K562 (cell line): ENCODE data around the gene SPRED2. TPM values are rescaled to one million over a fixed set of nuclear protein-coding genes. Genes with fewer than 3 reads are reported as not detected.
"Not testable (repeated sequence)": the region's sequence is repeated elsewhere in the genome, so short reads cannot be mapped to it uniquely, and the experiment has no call there.

Source experiments
- ATAC-seq: fragments of 200-7000 bp; cut with Tn5 transposase; 3 replicates; pipeline ENCODE4 v1.9.1; 2020; ENCODE audit warnings: moderate library complexity
- BruUV-seq: library from RNA; stranded (reverse); fragments of 400-500 nt; replicated peaks from 2 replicates; lab custom pipeline; 2021; lab: Mats Ljungman, UMichigan
- CTCF ChIA-PET: fragments of 300-600 bp; formaldehyde crosslinking; extraction: SDS; loops from one replicate; lab custom pipeline; 2021; ENCODE audit warnings: low intra/inter-chr PET ratio; lab: Yijun Ruan, JAX
- POLR2A ChIA-PET: fragments of 300-600, 350-650 bp; sonication (Branson Sonifier 250); formaldehyde crosslinking; extraction: SDS; loops from one replicate; lab custom pipeline; 2021; ENCODE audit warnings: antibody characterized with exemption, inconsistent platforms; lab: Yijun Ruan, JAX
- DNase-seq, 4 experiments: peaks; one replicate each; pipeline versions ENCODE4 v3.0.0 to v3.0.0-alpha.2; 2011 to 2018; ENCODE audit warnings: low spot score in 3 of 4, mixed read lengths in 3 of 4; ENCODE audit errors: extremely low read depth in 1 of 4
- FAIRE-seq: peaks from 2 replicates; lab custom pipeline; 2011; peaks lifted over from hg19 to GRCh38; lab: Jason Lieb, UNC
- H2AFZ ChIP-seq: 2 replicates; pipeline ENCODE4 v1.6.0; 2011; ENCODE audit warnings: low read depth, low read length, control low read depth, inconsistent platforms
- H3K27ac ChIP-seq: fragments of 200-600 bp; 3 replicates; pipeline ENCODE4 v1.8.0; 2011; ENCODE audit warnings: low read depth, mild to moderate bottlenecking, control low read depth, inconsistent platforms, low read length, moderate library complexity, mixed read lengths; ENCODE audit errors: extremely low read depth
- H3K27me3 ChIP-seq, 2 experiments: fragments of 300-600 bp in 1 of 2; 2 replicates in 1 of 2; 3 replicates in 1 of 2; pipeline versions ENCODE4 v1.6.0 to v1.8.0; 2011; ENCODE audit warnings: inconsistent platforms in 2 of 2, low read length in 2 of 2, mild to moderate bottlenecking in 1 of 2, mixed read lengths in 1 of 2, moderate library complexity in 1 of 2; ENCODE audit not compliant: control insufficient read depth in 2 of 2, insufficient read depth in 2 of 2
- H3K36me3 ChIP-seq: fragments of 300-600 bp; 3 replicates; pipeline ENCODE4 v1.8.0; 2011; ENCODE audit warnings: mild to moderate bottlenecking, low read length, inconsistent platforms; ENCODE audit not compliant: control insufficient read depth, insufficient read depth
- H3K4me1 ChIP-seq, 2 experiments: fragments of 200-600 bp in 1 of 2; replicated peaks in 1 of 2; 2 replicates in 1 of 2; 3 replicates in 1 of 2; pipeline versions ENCODE4 v1.5.1 to v1.8.0; 2011; ENCODE audit warnings: inconsistent platforms in 2 of 2, low read length in 2 of 2, mild to moderate bottlenecking in 1 of 2, mixed read lengths in 1 of 2, moderate library complexity in 1 of 2; ENCODE audit not compliant: control insufficient read depth in 2 of 2, insufficient read depth in 2 of 2
- H3K4me2 ChIP-seq: 2 replicates; pipeline ENCODE4 v1.6.1; 2011; ENCODE audit warnings: low read length, control low read depth, inconsistent platforms, mixed read lengths; ENCODE audit not compliant: insufficient read depth
- H3K4me3 ChIP-seq: fragments of 200-600 bp; sonication (generic), shearing (Covaris generic); 2 replicates; pipeline ENCODE4 v1.5.1; 2016; ENCODE audit warnings: control low read depth, inconsistent platforms
- H3K79me2 ChIP-seq: fragments of 200-600 bp; 3 replicates; pipeline ENCODE4 v1.8.0; 2011; ENCODE audit warnings: low read length, inconsistent platforms; ENCODE audit not compliant: control insufficient read depth, insufficient read depth
- H3K9ac ChIP-seq, 2 experiments: 2 replicates each; pipeline versions ENCODE4 v1.6.0 to v1.6.1; 2011; ENCODE audit warnings: low read depth in 2 of 2, low read length in 2 of 2, control low read depth in 1 of 2, inconsistent platforms in 1 of 2, mild to moderate bottlenecking in 1 of 2, mixed read lengths in 1 of 2; ENCODE audit not compliant: insufficient read depth in 1 of 2
- H3K9me1 ChIP-seq: one replicate; pipeline ENCODE4 v1.6.0; 2011; ENCODE audit warnings: inconsistent platforms, mild to moderate bottlenecking, low read length, moderate library complexity; ENCODE audit not compliant: control insufficient read depth, insufficient read depth
- H3K9me3 ChIP-seq: replicated peaks from 2 replicates; pipeline ENCODE4 v1.5.1; 2011; ENCODE audit warnings: low read depth, low read length, inconsistent platforms; ENCODE audit not compliant: control insufficient read depth, insufficient read depth
- H4K20me1 ChIP-seq: replicated peaks from 2 replicates; pipeline ENCODE4 v1.6.1; 2011; ENCODE audit warnings: low read length, inconsistent platforms, mixed read lengths; ENCODE audit not compliant: control insufficient read depth, insufficient read depth
- ATF7 ChIP-seq: fragments of 450-650 bp; IDR thresholded peaks from 2 replicates; pipeline ENCODE4 v1.7.1; 2014; ENCODE audit warnings: mild to moderate bottlenecking, moderate library complexity
- EGR1 ChIP-seq: fragments of 450-650 bp; conservative IDR thresholded peaks from 2 replicates; pipeline ENCODE4 v1.6.1; 2017; ENCODE audit warnings: mild to moderate bottlenecking
- FOXM1 ChIP-seq, 2 experiments: fragments of 450-650 bp in 1 of 2; sonication (generic) in 1 of 2; formaldehyde crosslinking in 1 of 2; IDR thresholded peaks; 2 replicates each; pipeline versions ENCODE4 v1.6.1 to v1.9.0; 2017 to 2022; ENCODE audit warnings: low read depth in 2 of 2, mild to moderate bottlenecking in 2 of 2, missing genetic modification reagents in 1 of 2, moderate library complexity in 1 of 2
- IFI16 ChIP-seq: fragments of 250-450 bp; sonication (Bioruptor Pico); IDR thresholded peaks from 2 replicates; pipeline ENCODE4 v2.1.2; 2022; ENCODE audit warnings: mild to moderate bottlenecking, inconsistent platforms
- MYC ChIP-seq, 2 experiments: fragments of 250-450 bp in 1 of 2; sonication (Bioruptor Pico) in 1 of 2; IDR thresholded peaks; 2 replicates each; pipeline versions ENCODE4 v1.5.1 to v1.6.1; 2012 to 2021; ENCODE audit warnings: low read depth in 2 of 2, borderline replicate concordance in 1 of 2, improper control_type of control experiment in 1 of 2, low read length in 1 of 2, mild to moderate bottlenecking in 1 of 2, moderate library complexity in 1 of 2
- POLR3G ChIP-seq: IDR thresholded peaks from 2 replicates; pipeline ENCODE4 v1.6.1; 2011; ENCODE audit not compliant: insufficient read length, insufficient replicate concordance; ENCODE audit errors: extremely low read depth
- ZFP91 ChIP-seq: sonication (generic); formaldehyde crosslinking; IDR thresholded peaks from 2 replicates; pipeline ENCODE4 v1.8.0; 2022; ENCODE audit warnings: mild to moderate bottlenecking, missing genetic modification reagents
- ZNF277 ChIP-seq: fragments of 250-450 bp; sonication (Bioruptor Pico); IDR thresholded peaks from 2 replicates; pipeline ENCODE4 v1.8.0; 2022; ENCODE audit warnings: inconsistent platforms, mild to moderate bottlenecking, moderate library complexity, borderline replicate concordance
- WGBS: fragments of 100-300 bp; shearing (Covaris generic); methylation state at CpG from one replicate; pipeline ENCODE4 v1.1.6; 2016; ENCODE audit warnings: low coverage, mixed read lengths; ENCODE audit not compliant: insufficient coverage; ENCODE audit errors: missing lambda C conversion rate; 5-methylcytosine and 5-hydroxymethylcytosine counted together
- in situ Hi-C: fragments of 300-500 bp; cut with MboI; formaldehyde crosslinking; loops from 4 replicates; pipeline ENCODE4 v1.15.0; 2018; ENCODE audit warnings: inconsistent platforms, mixed read lengths
- intact Hi-C: fragments of 100-400 bp; cut with micrococcal nuclease; formaldehyde crosslinking; loops from 2 replicates; pipeline ENCODE4 v1.14.2; 2022
- polyA plus RNA-seq, 8 experiments: library from polyadenylated mRNA; depleted of rRNA in 4 of 8; stranded (reverse) in 5 of 8; unstranded in 3 of 8; fragments of >200 nt; fragmentation: Nextera tagmentation in 2 of 8; fragmentation: Illumina TruSeq in 1 of 8; extraction: Ambion mirVana in 2 of 8; extraction: Trizol in 1 of 8; gene quantifications; 2 replicates each; pipeline versions ENCODE4 v1.2.1 to v1.2.3, GENCODE V29; 2011 to 2014; ENCODE audit warnings: inconsistent platforms in 1 of 8, missing spikeins in 1 of 8
- total RNA-seq, 7 experiments: library from RNA; depleted of rRNA in 6 of 7; stranded (reverse); fragments of >200 nt in 6 of 7; fragmentation: Illumina TruSeq in 2 of 7; extraction: Trizol in 2 of 7; gene quantifications; 2 replicates each; pipeline versions ENCODE4 v1.2.1 to v1.2.3, GENCODE V29; 2011 to 2021; ENCODE audit warnings: low replicate concordance in 1 of 7
- TF ChIP-seq, protein P1 (sequence below): fragments of 450-650 bp; formaldehyde crosslinking; IDR thresholded peaks from 2 replicates; pipeline ENCODE4 v1.4.0; 2022; ENCODE audit warnings: mild to moderate bottlenecking, moderate library complexity

The SPRED2 gene
- total and polyA plus RNA-seq, 9 of the 15 experiments (the other 6 are each of a cell fraction or from before 2014, with no cell fraction given) = 4.6 to 50.8 (median 14.1) TPM

- TF ChIP-seq MYC (IDR thresholded peaks at IDR 0.05; ENCODE audit: low read depth, low read length) (no peak), MYC (CRISPR knock-in tag; IDR thresholded peaks at IDR 0.05; ENCODE audit: borderline replicate concordance, low read depth) (no peak), POLR3G (no peak), ATF7 (no peak), IFI16 (CRISPR knock-in tag) (no peak), ZNF277 (CRISPR knock-in tag) (no peak), EGR1 (no peak), ZFP91 (no peak), FOXM1 (IDR thresholded peaks at IDR 0.05; ENCODE audit: low read depth) (no peak), FOXM1 (CRISPR knock-in tag; IDR thresholded peaks at IDR 0.05; ENCODE audit: low read depth) (no peak)
- TF ChIP-seq, protein P1, sequence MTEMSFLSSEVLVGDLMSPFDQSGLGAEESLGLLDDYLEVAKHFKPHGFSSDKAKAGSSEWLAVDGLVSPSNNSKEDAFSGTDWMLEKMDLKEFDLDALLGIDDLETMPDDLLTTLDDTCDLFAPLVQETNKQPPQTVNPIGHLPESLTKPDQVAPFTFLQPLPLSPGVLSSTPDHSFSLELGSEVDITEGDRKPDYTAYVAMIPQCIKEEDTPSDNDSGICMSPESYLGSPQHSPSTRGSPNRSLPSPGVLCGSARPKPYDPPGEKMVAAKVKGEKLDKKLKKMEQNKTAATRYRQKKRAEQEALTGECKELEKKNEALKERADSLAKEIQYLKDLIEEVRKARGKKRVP (CRISPR knock-in tag) = no peak
- Histone ChIP-seq H3K27me3 (no peaks in the 10 kb centered on the region), H3K9me1 (no peaks in the 10 kb centered on the region), H3K9me3 (no peaks in the 10 kb centered on the region), H3K4me1 (peaks cover 0 to 5% of the 10 kb centered on the region in 2 experiments; a peak in 2 of 5 replicates), H2AFZ (no peak overlapping the region), H3K79me2 (peaks cover 6% of the 10 kb centered on the region; the same call in 2 of the 3 replicates), H3K9ac (no peak overlapping the region), H3K36me3 (peaks cover 47% of the 10 kb centered on the region), H4K20me1 (no peaks in the 10 kb centered on the region), H3K4me2 (no peak overlapping the region), H3K27ac (no peak overlapping the region), H3K4me3 (no peak overlapping the region)
- DNase-seq (no peak), ATAC-seq (no peak), FAIRE-seq (no peak)
- intact Hi-C loops = no loop called here
- CTCF ChIA-PET = no interaction called here
- POLR2A ChIA-PET = interaction anchor here (0.9 kb wide), 1 partner anchor 37 kb away, joined by 3 read pairs; no protein-coding TSS in a partner anchor
- in situ Hi-C loops = no loop called here
- BruUV-seq = no TSS peak
Measured at GRCh38 chr2:65339648-65340047, 92.8 kb downstream of the SPRED2 start.

GRCh38 chr2:65338830-65339495 lies 93.4 kb downstream of the SPRED2 start:
- H3K27ac ChIP-seq, H3K4me2 ChIP-seq, H3K4me1 ChIP-seq, CTCF ChIA-PET, ATAC-seq, H3K27me3 ChIP-seq, BruUV-seq, H4K20me1 ChIP-seq, H3K4me3 ChIP-seq, in situ Hi-C loops, H3K9me1 ChIP-seq, intact Hi-C loops, POLR2A ChIA-PET, H2AFZ ChIP-seq, H3K9me3 ChIP-seq, H3K9ac ChIP-seq, H3K79me2 ChIP-seq, DNase-seq, FAIRE-seq: not testable (repeated sequence)
- 97% methylated on average over 10 of the region's 39 CpGs for WGBS
- H3K36me3 ChIP-seq = peaks cover 47% of the 10 kb centered on the region
